ENCODE data around the gene ICOS.

- TF ChIP-seq CTCF (IDR thresholded peaks at IDR 0.05): no peak
- no peak for TF ChIP-seq ZFX (IDR thresholded peaks at IDR 0.05; ENCODE audit: borderline replicate concordance)
Measured at GRCh38 chr2:203987959-203988358, 51.4 kb downstream of the ICOS start.

Data from 22Rv1 (cell line).